GM12878 (cell line): ENCODE data around the gene SLC35F3. TPM values are rescaled to one million over a fixed set of nuclear protein-coding genes. Genes with fewer than 3 reads are reported as not detected.

Experiments used
- ATAC-seq: fragments of 200-7000 bp; cut with Tn5 transposase; 3 replicates; pipeline ENCODE4 v1.9.1; 2020; ENCODE audit warnings: mild to moderate bottlenecking, moderate library complexity
- BruUV-seq: library from RNA; stranded (reverse); fragments of 400-500 nt; replicated peaks from 2 replicates; lab custom pipeline; 2021; lab: Mats Ljungman, UMichigan
- CTCF ChIA-PET: fragments of 300-600 bp; sonication (Branson Sonifier 250); formaldehyde crosslinking; extraction: SDS; loops from one replicate; lab custom pipeline; 2021; ENCODE audit warnings: inconsistent platforms; lab: Yijun Ruan, JAX
- POLR2A ChIA-PET: fragments of 350-600 bp; formaldehyde crosslinking; extraction: SDS; loops from one replicate; lab custom pipeline; 2021; ENCODE audit warnings: inconsistent platforms; lab: Charles Lee
- RAD21 ChIA-PET: fragments of 300-600 bp; sonication (Branson Sonifier 250); formaldehyde crosslinking; loops from one replicate; lab custom pipeline; 2023; ENCODE audit warnings: antibody characterized with exemption; ENCODE audit not compliant: unreplicated experiment; lab: Charles Lee
- SMC1A ChIA-PET: fragments of 300-600 bp; sonication (Branson Sonifier 250); formaldehyde crosslinking; loops from one replicate; lab custom pipeline; 2023; ENCODE audit not compliant: unreplicated experiment, uncharacterized antibody; lab: Charles Lee
- DNase-seq: peaks from one replicate; pipeline ENCODE4 v3.0.0-alpha.2; 2011; ENCODE audit warnings: low read depth, low spot score
- FAIRE-seq: peaks from 3 replicates; lab custom pipeline; 2011; peaks lifted over from hg19 to GRCh38; lab: Jason Lieb, UNC
- H2AFZ ChIP-seq: 2 replicates; pipeline ENCODE4 v1.6.0; 2011; ENCODE audit warnings: low read depth, low read length, control low read depth; ENCODE audit not compliant: control insufficient read depth
- H3K27ac ChIP-seq: 2 replicates; pipeline ENCODE4 v1.5.1; 2011; ENCODE audit warnings: control low read depth; ENCODE audit not compliant: control insufficient read depth, insufficient read depth
- H3K27me3 ChIP-seq, 2 experiments: replicated peaks in 1 of 2; 2 replicates each; pipeline versions ENCODE4 v1.6.0 to v1.6.1; 2011; ENCODE audit warnings: low read length in 1 of 2; ENCODE audit not compliant: control insufficient read depth in 2 of 2, insufficient read depth in 2 of 2
- H3K36me3 ChIP-seq, 2 experiments: 2 replicates each; pipeline ENCODE4 v1.5.1; 2011; ENCODE audit warnings: low read length in 1 of 2; ENCODE audit not compliant: control insufficient read depth in 2 of 2, insufficient read depth in 2 of 2
- H3K4me1 ChIP-seq: 2 replicates; pipeline ENCODE4 v1.6.1; 2011; ENCODE audit warnings: mild to moderate bottlenecking, low read length, moderate library complexity, mixed read lengths; ENCODE audit not compliant: control insufficient read depth, insufficient read depth
- H3K4me2 ChIP-seq: 2 replicates; pipeline ENCODE4 v1.6.0; 2011; ENCODE audit warnings: control low read depth; ENCODE audit not compliant: control insufficient read depth, insufficient read depth
- H3K4me3 ChIP-seq: fragments of 200-600 bp; sonication (generic); 2 replicates; pipeline ENCODE4 v1.5.1; 2016
- H3K79me2 ChIP-seq: 2 replicates; pipeline ENCODE4 v1.6.0; 2011; ENCODE audit warnings: low read length; ENCODE audit not compliant: control insufficient read depth, insufficient read depth
- H3K9ac ChIP-seq: 2 replicates; pipeline ENCODE4 v1.8.0; 2011; ENCODE audit warnings: low read length, control low read depth, mixed read lengths; ENCODE audit not compliant: control insufficient read depth, insufficient read depth
- H3K9me3 ChIP-seq: replicated peaks from 3 replicates; pipeline ENCODE4 v1.5.1; 2011; ENCODE audit warnings: mild to moderate bottlenecking, low read length; ENCODE audit not compliant: control insufficient read depth, insufficient read depth
- H4K20me1 ChIP-seq: 2 replicates; pipeline ENCODE4 v1.6.0; 2011; ENCODE audit not compliant: control insufficient read depth, insufficient read depth
- FOS ChIP-seq: IDR thresholded peaks from 3 replicates; pipeline ENCODE4 v1.6.1; 2011; ENCODE audit warnings: borderline replicate concordance; ENCODE audit not compliant: insufficient read length; ENCODE audit errors: extremely low read depth
- HDGF ChIP-seq: fragments of 450-650 bp; IDR thresholded peaks from 2 replicates; pipeline ENCODE4 v1.6.1; 2016; ENCODE audit warnings: antibody characterized with exemption
- MEF2A ChIP-seq: IDR thresholded peaks from 2 replicates; pipeline ENCODE4 v1.6.1; 2011; ENCODE audit warnings: low read depth, mild to moderate bottlenecking, low read length, moderate library complexity; ENCODE audit not compliant: insufficient read depth
- NFIC ChIP-seq: IDR thresholded peaks from 2 replicates; pipeline ENCODE4 v1.6.1; 2012; ENCODE audit warnings: low read depth, mild to moderate bottlenecking, inconsistent platforms, low read length, moderate library complexity
- NFYA ChIP-seq: IDR thresholded peaks from 2 replicates; pipeline ENCODE4 v1.6.1; 2011; ENCODE audit warnings: low read depth, mild to moderate bottlenecking, low read length, improper control_type of control experiment, borderline replicate concordance
- RBBP5 ChIP-seq: fragments of 200-600 bp; sonication (generic); conservative IDR thresholded peaks from 2 replicates; pipeline ENCODE4 v1.6.1; 2016
- SMC3 ChIP-seq: IDR thresholded peaks from 2 replicates; pipeline ENCODE4 v1.6.1; 2011; ENCODE audit warnings: low read length, improper control_type of control experiment, borderline replicate concordance
- SUPT20H ChIP-seq: IDR thresholded peaks from 2 replicates; pipeline ENCODE4 v1.6.1; 2011; ENCODE audit warnings: low read depth, mild to moderate bottlenecking, low read length, moderate library complexity, borderline replicate concordance; ENCODE audit not compliant: control insufficient read depth
- ZNF217 ChIP-seq: fragments of 450-650 bp; IDR thresholded peaks from 2 replicates; pipeline ENCODE4 v1.6.1; 2017; ENCODE audit warnings: antibody characterized with exemption, mild to moderate bottlenecking
- ZSCAN29 ChIP-seq: fragments of 450-650 bp; IDR thresholded peaks from 2 replicates; pipeline ENCODE4 v1.6.1; 2017; ENCODE audit warnings: mild to moderate bottlenecking, moderate library complexity
- WGBS: methylation state at CpG from one replicate; pipeline ENCODE4 v1.1.6; 2016; ENCODE audit warnings: low lambda C conversion rate; ENCODE audit not compliant: insufficient replicate concordance, insufficient coverage; ENCODE audit errors: missing lambda C conversion rate; 5-methylcytosine and 5-hydroxymethylcytosine counted together
- in situ Hi-C: fragments of 300-500 bp; cut with MboI; formaldehyde crosslinking; loops from 9 replicates; pipeline ENCODE4 v1.14.3; 2018; ENCODE audit warnings: mixed read lengths
- intact Hi-C: fragments of 100-400 bp; cut with micrococcal nuclease; formaldehyde crosslinking; loops from one replicate; pipeline ENCODE4 v1.14.2; 2022; ENCODE audit not compliant: unreplicated experiment
- polyA plus RNA-seq, 11 experiments: library from polyadenylated mRNA; depleted of rRNA in 4 of 11; unstranded in 6 of 11; stranded (reverse) in 5 of 11; fragments of >200 nt; fragmentation: Nextera tagmentation in 4 of 11; fragmentation: Illumina TruSeq in 1 of 11; extraction: Ambion mirVana in 4 of 11; extraction: Trizol in 1 of 11; gene quantifications; 1 replicate in 1 of 11; 2 replicates in 10 of 11; pipeline versions ENCODE4 v1.2.1 to v1.2.3, GENCODE V29; 2011 to 2016; ENCODE audit warnings: inconsistent platforms in 2 of 11, missing spikeins in 2 of 11, low read depth in 1 of 11
- total RNA-seq, 4 experiments: library from RNA; depleted of rRNA in 3 of 4; stranded (reverse); fragments of >200 nt in 3 of 4; fragmentation: Illumina TruSeq in 1 of 4; extraction: Trizol in 1 of 4; gene quantifications; 2 replicates each; pipeline versions ENCODE4 v1.2.1 to v1.2.3, GENCODE V29; 2013 to 2021
- TF ChIP-seq, protein P1 (sequence below): IDR thresholded peaks from 2 replicates; pipeline ENCODE4 v1.6.1; 2012; ENCODE audit warnings: improper control_type of control experiment, low read depth, low read length; ENCODE audit not compliant: insufficient replicate concordance
- TF ChIP-seq, protein P2 (sequence below): IDR thresholded peaks from 2 replicates; pipeline ENCODE4 v1.6.1; 2012; ENCODE audit warnings: low read depth, low read length, improper control_type of control experiment
- TF ChIP-seq, protein P3 (sequence below): IDR thresholded peaks from 2 replicates; pipeline ENCODE4 v1.6.1; 2011; ENCODE audit warnings: borderline replicate concordance, low read depth, mild to moderate bottlenecking, moderate library complexity, mixed read lengths, low read length; ENCODE audit not compliant: insufficient read depth; ENCODE audit errors: extremely low read length

SLC35F3 gene
- total and polyA plus RNA-seq, 10 of the 15 experiments (the other 5 are each of a cell fraction or from before 2014, with no cell fraction given): 1.0 to 8.6 (median 5.7) TPM

DNA sequence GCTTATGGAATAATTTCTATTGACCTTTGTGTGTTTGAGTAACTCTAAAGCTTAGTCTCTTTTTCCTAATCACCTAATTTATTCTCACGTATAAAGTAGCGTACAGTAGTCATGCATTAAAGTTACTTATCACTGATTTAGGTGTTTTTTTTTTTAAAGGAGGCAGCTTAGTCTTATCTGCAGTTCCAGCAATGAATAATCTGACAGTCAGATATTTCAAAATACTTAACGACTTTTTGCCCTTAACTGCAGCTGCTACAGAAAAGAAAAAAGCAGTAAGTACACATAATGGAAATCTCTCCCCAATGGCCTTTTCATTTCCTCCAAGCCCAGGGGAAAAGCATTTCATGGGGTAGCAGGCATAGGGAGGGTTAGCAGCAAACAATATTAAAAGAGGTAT, 54.6 kb downstream of the SLC35F3 start:
- FAIRE-seq (no peak), DNase-seq (no peak), ATAC-seq (no peak)
- H3K27ac ChIP-seq: no peak overlapping the region
- H3K9ac ChIP-seq: no peak overlapping the region
- no TSS peak for BruUV-seq
- H3K79me2 ChIP-seq: no peaks in the 10 kb centered on the region
- H4K20me1 ChIP-seq: no peaks in the 10 kb centered on the region
- SMC1A ChIA-PET: no interaction called here
- POLR2A ChIA-PET: no interaction called here
- H3K27me3 ChIP-seq: no peaks in the 10 kb centered on the region
- H3K4me3 ChIP-seq: no peak overlapping the region
- no peak overlapping the region for H3K4me2 ChIP-seq
- 7% methylated on average over 3 of the region's 3 CpGs for WGBS
- no peaks in the 10 kb centered on the region for H3K36me3 ChIP-seq
- no peaks in the 10 kb centered on the region for H3K4me1 ChIP-seq
- TF ChIP-seq, protein P1, sequence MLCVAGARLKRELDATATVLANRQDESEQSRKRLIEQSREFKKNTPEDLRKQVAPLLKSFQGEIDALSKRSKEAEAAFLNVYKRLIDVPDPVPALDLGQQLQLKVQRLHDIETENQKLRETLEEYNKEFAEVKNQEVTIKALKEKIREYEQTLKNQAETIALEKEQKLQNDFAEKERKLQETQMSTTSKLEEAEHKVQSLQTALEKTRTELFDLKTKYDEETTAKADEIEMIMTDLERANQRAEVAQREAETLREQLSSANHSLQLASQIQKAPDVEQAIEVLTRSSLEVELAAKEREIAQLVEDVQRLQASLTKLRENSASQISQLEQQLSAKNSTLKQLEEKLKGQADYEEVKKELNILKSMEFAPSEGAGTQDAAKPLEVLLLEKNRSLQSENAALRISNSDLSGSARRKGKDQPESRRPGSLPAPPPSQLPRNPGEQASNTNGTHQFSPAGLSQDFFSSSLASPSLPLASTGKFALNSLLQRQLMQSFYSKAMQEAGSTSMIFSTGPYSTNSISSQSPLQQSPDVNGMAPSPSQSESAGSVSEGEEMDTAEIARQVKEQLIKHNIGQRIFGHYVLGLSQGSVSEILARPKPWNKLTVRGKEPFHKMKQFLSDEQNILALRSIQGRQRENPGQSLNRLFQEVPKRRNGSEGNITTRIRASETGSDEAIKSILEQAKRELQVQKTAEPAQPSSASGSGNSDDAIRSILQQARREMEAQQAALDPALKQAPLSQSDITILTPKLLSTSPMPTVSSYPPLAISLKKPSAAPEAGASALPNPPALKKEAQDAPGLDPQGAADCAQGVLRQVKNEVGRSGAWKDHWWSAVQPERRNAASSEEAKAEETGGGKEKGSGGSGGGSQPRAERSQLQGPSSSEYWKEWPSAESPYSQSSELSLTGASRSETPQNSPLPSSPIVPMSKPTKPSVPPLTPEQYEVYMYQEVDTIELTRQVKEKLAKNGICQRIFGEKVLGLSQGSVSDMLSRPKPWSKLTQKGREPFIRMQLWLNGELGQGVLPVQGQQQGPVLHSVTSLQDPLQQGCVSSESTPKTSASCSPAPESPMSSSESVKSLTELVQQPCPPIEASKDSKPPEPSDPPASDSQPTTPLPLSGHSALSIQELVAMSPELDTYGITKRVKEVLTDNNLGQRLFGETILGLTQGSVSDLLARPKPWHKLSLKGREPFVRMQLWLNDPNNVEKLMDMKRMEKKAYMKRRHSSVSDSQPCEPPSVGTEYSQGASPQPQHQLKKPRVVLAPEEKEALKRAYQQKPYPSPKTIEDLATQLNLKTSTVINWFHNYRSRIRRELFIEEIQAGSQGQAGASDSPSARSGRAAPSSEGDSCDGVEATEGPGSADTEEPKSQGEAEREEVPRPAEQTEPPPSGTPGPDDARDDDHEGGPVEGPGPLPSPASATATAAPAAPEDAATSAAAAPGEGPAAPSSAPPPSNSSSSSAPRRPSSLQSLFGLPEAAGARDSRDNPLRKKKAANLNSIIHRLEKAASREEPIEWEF: no peak
- TF ChIP-seq SMC3 (no peak), RBBP5 (no peak), NFYA (no peak), SUPT20H (no peak), HDGF (no peak), FOS (no peak), ZNF217 (no peak), NFIC (no peak), MEF2A (no peak), ZSCAN29 (no peak)
- TF ChIP-seq, protein P2, sequence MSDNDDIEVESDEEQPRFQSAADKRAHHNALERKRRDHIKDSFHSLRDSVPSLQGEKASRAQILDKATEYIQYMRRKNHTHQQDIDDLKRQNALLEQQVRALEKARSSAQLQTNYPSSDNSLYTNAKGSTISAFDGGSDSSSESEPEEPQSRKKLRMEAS: no peak
- TF ChIP-seq, protein P3, sequence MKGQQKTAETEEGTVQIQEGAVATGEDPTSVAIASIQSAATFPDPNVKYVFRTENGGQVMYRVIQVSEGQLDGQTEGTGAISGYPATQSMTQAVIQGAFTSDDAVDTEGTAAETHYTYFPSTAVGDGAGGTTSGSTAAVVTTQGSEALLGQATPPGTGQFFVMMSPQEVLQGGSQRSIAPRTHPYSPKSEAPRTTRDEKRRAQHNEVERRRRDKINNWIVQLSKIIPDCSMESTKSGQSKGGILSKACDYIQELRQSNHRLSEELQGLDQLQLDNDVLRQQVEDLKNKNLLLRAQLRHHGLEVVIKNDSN: no peak
- intact Hi-C loops (no loop called here), in situ Hi-C loops (no loop called here)
- no peaks in the 10 kb centered on the region; the same call in 2 of the 3 replicates for H3K9me3 ChIP-seq
- no peak overlapping the region for H2AFZ ChIP-seq
- RAD21 ChIA-PET: no interaction called here
- CTCF ChIA-PET: no interaction called here
